IMR-90 (cell line): ENCODE measurements around the gene OTULINL. TPM values are rescaled to one million over a fixed set of nuclear protein-coding genes. Genes with fewer than 3 reads are reported as not detected.
A peak's percentile ranks its signal among the peaks of the same experiment; 100 is the strongest.

Experiments
- ATAC-seq: fragments of 200-7000 bp; cut with Tn5 transposase; 2 replicates; pipeline ENCODE4 v1.9.1; 2020; ENCODE audit warnings: low read depth, mild to moderate bottlenecking, moderate library complexity
- BruUV-seq: library from RNA; stranded (reverse); fragments of 400-500 nt; replicated peaks from 2 replicates; lab custom pipeline; 2021; lab: Mats Ljungman, UMichigan
- CTCF ChIA-PET: fragments of 300-600 bp; formaldehyde crosslinking; extraction: SDS; loops from one replicate; lab custom pipeline; 2021; ENCODE audit warnings: antibody characterized with exemption; lab: Yijun Ruan, JAX
- POLR2A ChIA-PET: fragments of 300-600 bp; sonication (Branson Sonifier 250); formaldehyde crosslinking; loops from one replicate; lab custom pipeline; 2022; ENCODE audit warnings: antibody characterized with exemption; ENCODE audit not compliant: unreplicated experiment; lab: Charles Lee
- DNase-seq: peaks from one replicate; pipeline ENCODE4 v3.0.0; 2013
- H2AFZ ChIP-seq: replicated peaks from 2 replicates; pipeline ENCODE3; 2013; ENCODE audit warnings: low read length, mild to moderate bottlenecking; ENCODE audit not compliant: poor library complexity
- H2AK5ac ChIP-seq: 2 replicates; pipeline ENCODE4 v1.6.1; 2013; ENCODE audit warnings: low read depth, low read length, inconsistent platforms
- H2AK9ac ChIP-seq: replicated peaks from 2 replicates; pipeline ENCODE3; 2013; ENCODE audit warnings: mild to moderate bottlenecking, low read depth, low read length, moderate library complexity; ENCODE audit not compliant: poor library complexity
- H2BK120ac ChIP-seq: 2 replicates; pipeline ENCODE4 v1.6.1; 2013; ENCODE audit warnings: low read depth, low read length, inconsistent platforms
- H2BK15ac ChIP-seq: 3 replicates; pipeline ENCODE4 v1.6.1; 2013; ENCODE audit warnings: low read depth, low read length, inconsistent platforms
- H2BK20ac ChIP-seq: 2 replicates; pipeline ENCODE4 v1.6.1; 2013; ENCODE audit warnings: low read depth, mild to moderate bottlenecking, inconsistent platforms, low read length, moderate library complexity
- H2BK5ac ChIP-seq: 2 replicates; pipeline ENCODE4 v1.6.1; 2013; ENCODE audit warnings: mild to moderate bottlenecking, low read depth, low read length, inconsistent platforms; ENCODE audit not compliant: poor library complexity, severe bottlenecking
- H3K14ac ChIP-seq: replicated peaks from 2 replicates; pipeline ENCODE4 v1.6.1; 2013; ENCODE audit warnings: low read depth, low read length, inconsistent platforms
- H3K18ac ChIP-seq: 2 replicates; pipeline ENCODE4 v1.6.1; 2013; ENCODE audit warnings: low read depth, low read length, control low read depth
- H3K23ac ChIP-seq: 2 replicates; pipeline ENCODE4 v1.6.1; 2013; ENCODE audit warnings: low read depth, low read length, inconsistent platforms
- H3K27ac ChIP-seq: 2 replicates; pipeline ENCODE4 v1.5.1; 2013; ENCODE audit warnings: mild to moderate bottlenecking, control low read depth, low read length; ENCODE audit not compliant: insufficient read depth
- H3K27me3 ChIP-seq: 2 replicates; pipeline ENCODE4 v1.6.1; 2013; ENCODE audit warnings: low read length; ENCODE audit not compliant: control insufficient read depth, insufficient read depth
- H3K36me3 ChIP-seq: 2 replicates; pipeline ENCODE4 v1.6.1; 2013; ENCODE audit warnings: low read length, mixed read lengths; ENCODE audit not compliant: control insufficient read depth, insufficient read depth
- H3K4ac ChIP-seq: 2 replicates; pipeline ENCODE4 v1.6.1; 2013; ENCODE audit warnings: low read depth, low read length, inconsistent platforms
- H3K4me1 ChIP-seq: 2 replicates; pipeline ENCODE4 v1.6.1; 2013; ENCODE audit warnings: low read length, mixed read lengths; ENCODE audit not compliant: control insufficient read depth, insufficient read depth
- H3K4me2 ChIP-seq: 2 replicates; pipeline ENCODE4 v1.6.1; 2013; ENCODE audit warnings: low read depth, mild to moderate bottlenecking, control low read depth, low read length, moderate library complexity
- H3K4me3 ChIP-seq: 2 replicates; pipeline ENCODE4 v1.5.1; 2013; ENCODE audit warnings: low read depth, mild to moderate bottlenecking, control low read depth, low read length, moderate library complexity; ENCODE audit not compliant: insufficient read depth
- H3K56ac ChIP-seq: 2 replicates; pipeline ENCODE4 v1.6.1; 2013; ENCODE audit warnings: low read length, inconsistent platforms; ENCODE audit not compliant: insufficient read depth; ENCODE audit errors: extremely low read depth
- H3K79me1 ChIP-seq, 2 experiments: 2 replicates each; pipeline ENCODE4 v1.6.1; 2013; ENCODE audit warnings: low read length in 2 of 2, inconsistent platforms in 1 of 2, low read depth in 1 of 2
- H3K9ac ChIP-seq: 2 replicates; pipeline ENCODE4 v1.6.1; 2013; ENCODE audit warnings: low read depth, low read length, control low read depth
- H3K9me1 ChIP-seq: 2 replicates; pipeline ENCODE4 v1.6.1; 2013; ENCODE audit warnings: low read length, inconsistent platforms; ENCODE audit not compliant: insufficient read depth
- H3K9me3 ChIP-seq: 2 replicates; pipeline ENCODE4 v1.6.1; 2013; ENCODE audit warnings: low read length; ENCODE audit not compliant: control insufficient read depth, insufficient read depth
- H4K20me1 ChIP-seq: 2 replicates; pipeline ENCODE4 v1.6.1; 2013; ENCODE audit warnings: low read length, inconsistent platforms; ENCODE audit not compliant: insufficient read depth
- H4K5ac ChIP-seq: 2 replicates; pipeline ENCODE4 v1.6.1; 2013; ENCODE audit warnings: mild to moderate bottlenecking, low read depth, low read length, control low read depth
- H4K8ac ChIP-seq, 2 experiments: 2 replicates each; pipeline ENCODE4 v1.6.1; 2013; ENCODE audit warnings: low read depth in 2 of 2, low read length in 2 of 2, control low read depth in 1 of 2, inconsistent platforms in 1 of 2
- H4K91ac ChIP-seq: 2 replicates; pipeline ENCODE4 v1.6.1; 2013; ENCODE audit warnings: low read depth, low read length, inconsistent platforms; ENCODE audit not compliant: insufficient read depth
- CEBPB ChIP-seq: IDR thresholded peaks from 2 replicates; pipeline ENCODE4 v1.6.1; 2012; ENCODE audit warnings: low read depth, low read length, improper control_type of control experiment
- CHD1 ChIP-seq: IDR thresholded peaks from 2 replicates; pipeline ENCODE4 v1.6.1; 2012; ENCODE audit warnings: low read depth, low read length, improper control_type of control experiment
- CTCF ChIP-seq: conservative IDR thresholded peaks from 2 replicates; pipeline ENCODE4 v1.5.1; 2012; ENCODE audit warnings: mild to moderate bottlenecking, low read depth, low read length, improper control_type of control experiment
- FOS ChIP-seq: fragments of 150-350 bp; IDR thresholded peaks from 2 replicates; pipeline ENCODE4 v1.6.1; 2016; ENCODE audit warnings: low read depth, low read length
- MAFK ChIP-seq: IDR thresholded peaks from 2 replicates; pipeline ENCODE4 v1.6.1; 2012; ENCODE audit warnings: low read depth, low read length, improper control_type of control experiment
- MAZ ChIP-seq: IDR thresholded peaks from 2 replicates; pipeline ENCODE4 v1.6.1; 2012; ENCODE audit warnings: low read depth, mild to moderate bottlenecking, low read length, improper control_type of control experiment, moderate library complexity, borderline replicate concordance
- MXI1 ChIP-seq: IDR thresholded peaks from 2 replicates; pipeline ENCODE4 v1.6.1; 2012; ENCODE audit warnings: low read depth, mild to moderate bottlenecking, low read length, moderate library complexity, borderline replicate concordance
- NFE2L2 ChIP-seq: fragments of 150-350 bp; IDR thresholded peaks from 2 replicates; pipeline ENCODE4 v1.6.1; 2016; ENCODE audit warnings: low read depth, mild to moderate bottlenecking, low read length
- POLR2A ChIP-seq: IDR thresholded peaks from 2 replicates; pipeline ENCODE4 v1.6.1; 2012; ENCODE audit warnings: mild to moderate bottlenecking, low read depth, low read length
- RAD21 ChIP-seq: IDR thresholded peaks from 2 replicates; pipeline ENCODE4 v1.6.1; 2012; ENCODE audit warnings: low read length, improper control_type of control experiment
- RCOR1 ChIP-seq: IDR thresholded peaks from 2 replicates; pipeline ENCODE4 v1.6.1; 2012; ENCODE audit warnings: mild to moderate bottlenecking, low read length, improper control_type of control experiment; ENCODE audit not compliant: insufficient replicate concordance
- RFX5 ChIP-seq: IDR thresholded peaks from 2 replicates; pipeline ENCODE4 v1.8.0; 2012; ENCODE audit warnings: low read depth, mild to moderate bottlenecking, low read length, moderate library complexity
- SMC3 ChIP-seq: fragments of 150-350 bp; IDR thresholded peaks from 2 replicates; pipeline ENCODE4 v1.6.1; 2016; ENCODE audit warnings: low read depth, mild to moderate bottlenecking, antibody characterized with exemption, low read length, moderate library complexity
- USF2 ChIP-seq: fragments of 150-350 bp; IDR thresholded peaks from 2 replicates; pipeline ENCODE4 v1.6.1; 2017; ENCODE audit warnings: mild to moderate bottlenecking, antibody characterized with exemption, low read length, low read depth
- WGBS, 2 experiments: methylation state at CpG; one replicate each; pipeline versions ENCODE4 v1.1.5 to v1.1.7; 2013; ENCODE audit warnings: missing lambda C conversion rate in 2 of 2; ENCODE audit not compliant: insufficient read length in 1 of 2; ENCODE audit errors: extremely low coverage in 2 of 2; 5-methylcytosine and 5-hydroxymethylcytosine counted together
- dilution Hi-C: fragments of 300-500 bp; cut with HindIII; formaldehyde crosslinking; loops from one replicate; pipeline ENCODE4 v1.14.3; 2018; ENCODE audit warnings: low sequenced_read_pairs; ENCODE audit not compliant: unreplicated experiment
- in situ Hi-C: fragments of 300-500 bp; cut with MboI; formaldehyde crosslinking; loops from 3 replicates; pipeline ENCODE4 v1.14.3; 2019; ENCODE audit warnings: low sequenced_read_pairs, inconsistent platforms, mixed read lengths
- intact Hi-C: fragments of 100-400 bp; cut with micrococcal nuclease; formaldehyde crosslinking; loops from 2 replicates; pipeline ENCODE4 v1.10.0; 2022
- polyA plus RNA-seq, 3 experiments: library from polyadenylated mRNA; depleted of rRNA; stranded (reverse); fragments of >200 nt; gene quantifications; 2 replicates each; pipeline ENCODE4 v1.2.3, GENCODE V29; 2012; ENCODE audit warnings: low replicate concordance in 1 of 3
- total RNA-seq: library from RNA; depleted of rRNA; stranded (reverse); fragments of >200 nt; gene quantifications from 2 replicates; pipeline ENCODE4 v1.2.3, GENCODE V29; 2012
- TF ChIP-seq, protein P1 (sequence below): fragments of 150-350 bp; IDR thresholded peaks from 2 replicates; pipeline ENCODE4 v1.6.1; 2016; ENCODE audit warnings: low read depth, mild to moderate bottlenecking, low read length, moderate library complexity, borderline replicate concordance

Gene OTULINL
- total and polyA plus RNA-seq, 2 of the 4 experiments (the other 2 are of a cell fraction) = 0.09 to 0.18 TPM

DNA sequence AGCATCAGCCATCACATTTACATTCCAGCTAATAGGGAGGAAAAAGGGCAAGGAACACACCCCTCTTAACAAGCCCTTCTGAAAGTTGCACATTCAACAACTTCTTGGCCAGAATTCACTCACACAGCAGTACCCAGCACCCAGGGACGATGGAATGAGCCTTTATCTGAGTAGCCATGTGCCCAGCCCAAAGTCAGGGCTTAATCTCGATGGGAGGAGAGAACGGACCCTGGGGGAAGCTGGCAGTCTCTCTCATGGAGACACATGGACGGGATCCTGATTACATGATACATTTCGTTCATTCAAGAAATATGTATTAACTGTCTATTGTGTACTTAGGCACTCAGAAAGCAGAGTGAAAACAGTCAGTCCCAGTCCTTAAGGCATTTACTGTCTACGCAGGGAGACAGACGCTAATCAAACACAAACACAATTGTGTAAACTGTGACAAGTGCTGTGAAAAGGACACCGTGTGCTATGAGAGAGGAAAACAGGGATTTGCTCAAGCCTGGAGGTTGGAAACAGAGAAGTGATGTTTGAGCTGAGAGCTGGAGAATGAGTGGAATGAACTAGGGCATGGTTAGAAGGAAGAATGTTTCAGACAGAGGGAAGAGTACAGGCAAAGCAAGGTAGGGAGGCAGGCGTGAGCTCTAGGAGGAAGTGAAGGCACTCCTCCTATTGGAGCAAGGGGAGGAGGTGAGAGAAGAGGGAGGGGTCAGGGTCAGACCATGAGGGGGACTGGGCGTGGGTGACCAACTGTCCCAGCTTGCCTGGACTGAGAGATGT lies 7.4 kb downstream of the OTULINL start:
- peak overlapping the region; percentile 45 for H2AFZ ChIP-seq
- no peak overlapping the region for H3K4ac ChIP-seq
- dilution Hi-C loops (no loop called here), intact Hi-C loops (no loop called here), in situ Hi-C loops (no loop called here)
- H3K4me1 ChIP-seq = no peaks in the 10 kb centered on the region
- no peak overlapping the region for H2BK5ac ChIP-seq
- H4K91ac ChIP-seq = no peak overlapping the region
- H2AK5ac ChIP-seq = no peak overlapping the region
- H4K20me1 ChIP-seq = 0 out of 2 replicates have a peak, but pooled peaks cover 3% of the 10 kb centered on the region
- no peak overlapping the region for H3K9ac ChIP-seq
- H2BK120ac ChIP-seq = no peak overlapping the region
- DNase-seq = no peak
- no peaks in the 10 kb centered on the region for H3K79me1 ChIP-seq
- 40% methylated on average over 1 of the region's 10 CpGs; no CpG with 5 or more reads in 1 of the 2 experiments for WGBS, 2 experiments
- H3K27me3 ChIP-seq = peaks cover 33% of the 10 kb centered on the region
- H3K4me3 ChIP-seq = no peak overlapping the region
- no peak overlapping the region for H4K5ac ChIP-seq
- H3K36me3 ChIP-seq = no peaks in the 10 kb centered on the region
- H3K56ac ChIP-seq = no peak overlapping the region
- no peak overlapping the region for H2AK9ac ChIP-seq
- 0 out of 2 replicates have a peak, but pooled peaks cover 2% of the 10 kb centered on the region for H3K9me1 ChIP-seq
- H3K4me2 ChIP-seq = no peak overlapping the region
- no TSS peak for BruUV-seq
- no peak overlapping the region for H3K14ac ChIP-seq
- H3K27ac ChIP-seq = no peak overlapping the region
- POLR2A ChIA-PET = no interaction called here
- CTCF ChIA-PET = no interaction called here
- H3K18ac ChIP-seq = no peak overlapping the region
- no peak overlapping the region for H3K23ac ChIP-seq
- H2BK20ac ChIP-seq = no peak overlapping the region
- 0 out of 2 replicates have a peak, but pooled peaks cover 2% of the 10 kb centered on the region for H3K9me3 ChIP-seq
- H4K8ac ChIP-seq = no peak overlapping the region
- ATAC-seq = no peak
- no peak overlapping the region for H2BK15ac ChIP-seq
- TF ChIP-seq RFX5 (no peak), MAFK (no peak), NFE2L2 (no peak), RCOR1 (no peak), USF2 (no peak), CTCF (no peak), MAZ (no peak), FOS (no peak), POLR2A (no peak), MXI1 (no peak), CEBPB (no peak), CHD1 (no peak), SMC3 (no peak), RAD21 (no peak)
- TF ChIP-seq, protein P1, sequence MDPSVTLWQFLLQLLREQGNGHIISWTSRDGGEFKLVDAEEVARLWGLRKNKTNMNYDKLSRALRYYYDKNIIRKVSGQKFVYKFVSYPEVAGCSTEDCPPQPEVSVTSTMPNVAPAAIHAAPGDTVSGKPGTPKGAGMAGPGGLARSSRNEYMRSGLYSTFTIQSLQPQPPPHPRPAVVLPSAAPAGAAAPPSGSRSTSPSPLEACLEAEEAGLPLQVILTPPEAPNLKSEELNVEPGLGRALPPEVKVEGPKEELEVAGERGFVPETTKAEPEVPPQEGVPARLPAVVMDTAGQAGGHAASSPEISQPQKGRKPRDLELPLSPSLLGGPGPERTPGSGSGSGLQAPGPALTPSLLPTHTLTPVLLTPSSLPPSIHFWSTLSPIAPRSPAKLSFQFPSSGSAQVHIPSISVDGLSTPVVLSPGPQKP = no peak
